SK-N-SH (cell line): ENCODE measurements around the gene CCDC74B.

Source experiments
- EP300 ChIP-seq, 2 experiments: IDR thresholded peaks; 2 replicates each; pipeline versions ENCODE4 v1.4.0 to v1.6.1; 2012; ENCODE audit warnings: borderline replicate concordance in 1 of 2, low read depth in 1 of 2, low read length in 1 of 2
- EZH2phosphoT487 ChIP-seq: fragments of 200-600 bp; sonication (generic); IDR thresholded peaks from 2 replicates; pipeline ENCODE4 v1.6.1; 2017; ENCODE audit warnings: low read depth, mixed run types, mild to moderate bottlenecking, antibody characterized with exemption, moderate library complexity, borderline replicate concordance
- GATA2 ChIP-seq: sonication (generic); formaldehyde crosslinking; IDR thresholded peaks from 2 replicates; pipeline ENCODE4 v1.5.0; 2020; ENCODE audit warnings: mild to moderate bottlenecking, missing genetic modification reagents
- RAD21 ChIP-seq: IDR thresholded peaks from 2 replicates; pipeline ENCODE4 v1.6.1; 2012; ENCODE audit warnings: mild to moderate bottlenecking, low read length
- RCOR1 ChIP-seq: fragments of 150-350 bp; IDR thresholded peaks from 2 replicates; pipeline ENCODE4 v1.6.1; 2017; ENCODE audit warnings: antibody characterized with exemption, low read length
- TEAD4 ChIP-seq: IDR thresholded peaks from 2 replicates; pipeline ENCODE4 v1.4.0; 2012; ENCODE audit warnings: mild to moderate bottlenecking, borderline replicate concordance; ENCODE audit not compliant: insufficient read depth
- USF1 ChIP-seq: IDR thresholded peaks from 2 replicates; pipeline ENCODE4 v1.4.0; 2012; ENCODE audit warnings: low read depth, borderline replicate concordance
- USF2 ChIP-seq: fragments of 150-350 bp; IDR thresholded peaks from 2 replicates; pipeline ENCODE4 v1.6.1; 2017; ENCODE audit warnings: antibody characterized with exemption, low read length, low read depth, borderline replicate concordance
- YY1 ChIP-seq: IDR thresholded peaks from 2 replicates; pipeline ENCODE4 v1.4.0; 2012; ENCODE audit warnings: low read depth, mild to moderate bottlenecking
- TF ChIP-seq, protein P1 (sequence below): fragments of 200-600 bp; sonication (generic); IDR thresholded peaks from 2 replicates; pipeline ENCODE4 v1.6.1; 2017; ENCODE audit warnings: antibody characterized with exemption, mild to moderate bottlenecking, moderate library complexity
- TF ChIP-seq, protein P2 (sequence below): IDR thresholded peaks from 2 replicates; pipeline ENCODE4 v1.4.0; 2012; ENCODE audit warnings: low read depth

DNA sequence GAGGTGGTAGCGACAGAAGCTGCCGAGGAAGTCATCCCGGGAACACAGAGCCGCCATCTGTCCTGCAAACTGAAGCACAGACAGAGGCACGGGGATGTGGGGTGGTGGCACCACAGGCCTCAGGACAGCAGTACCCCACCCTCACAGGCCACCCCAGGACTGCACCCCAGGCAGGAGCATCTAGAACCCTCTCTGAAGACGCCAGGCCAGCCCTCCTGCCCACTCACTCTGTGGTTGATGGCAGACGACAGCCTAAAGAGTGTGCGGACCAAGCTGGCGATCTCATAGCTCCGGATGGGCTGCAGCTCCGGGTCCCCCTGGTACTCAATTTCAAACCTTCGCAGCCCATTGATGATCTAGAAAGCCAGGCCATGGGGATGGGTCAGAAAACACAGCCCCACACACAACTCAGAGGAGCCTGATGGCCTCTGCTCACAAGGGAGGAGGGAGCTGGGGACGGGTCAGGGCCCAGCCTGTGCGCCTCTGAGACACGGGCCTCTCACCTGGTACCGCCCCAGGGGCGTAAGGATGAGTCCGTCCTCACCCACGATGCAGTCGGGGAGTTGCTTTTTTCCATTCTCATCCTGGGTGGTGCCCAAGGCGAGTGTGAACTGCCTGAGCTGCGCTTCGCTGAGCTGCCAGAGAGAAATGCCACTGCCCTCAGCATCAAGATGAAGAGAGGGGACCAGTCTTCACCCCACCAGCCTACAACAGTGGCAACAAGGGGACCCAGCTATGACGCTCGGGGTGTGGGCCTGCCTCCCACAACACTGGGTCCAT lies 8.1 kb upstream of the CCDC74B start:
- TF ChIP-seq, protein P1, sequence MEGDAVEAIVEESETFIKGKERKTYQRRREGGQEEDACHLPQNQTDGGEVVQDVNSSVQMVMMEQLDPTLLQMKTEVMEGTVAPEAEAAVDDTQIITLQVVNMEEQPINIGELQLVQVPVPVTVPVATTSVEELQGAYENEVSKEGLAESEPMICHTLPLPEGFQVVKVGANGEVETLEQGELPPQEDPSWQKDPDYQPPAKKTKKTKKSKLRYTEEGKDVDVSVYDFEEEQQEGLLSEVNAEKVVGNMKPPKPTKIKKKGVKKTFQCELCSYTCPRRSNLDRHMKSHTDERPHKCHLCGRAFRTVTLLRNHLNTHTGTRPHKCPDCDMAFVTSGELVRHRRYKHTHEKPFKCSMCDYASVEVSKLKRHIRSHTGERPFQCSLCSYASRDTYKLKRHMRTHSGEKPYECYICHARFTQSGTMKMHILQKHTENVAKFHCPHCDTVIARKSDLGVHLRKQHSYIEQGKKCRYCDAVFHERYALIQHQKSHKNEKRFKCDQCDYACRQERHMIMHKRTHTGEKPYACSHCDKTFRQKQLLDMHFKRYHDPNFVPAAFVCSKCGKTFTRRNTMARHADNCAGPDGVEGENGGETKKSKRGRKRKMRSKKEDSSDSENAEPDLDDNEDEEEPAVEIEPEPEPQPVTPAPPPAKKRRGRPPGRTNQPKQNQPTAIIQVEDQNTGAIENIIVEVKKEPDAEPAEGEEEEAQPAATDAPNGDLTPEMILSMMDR: no peak
- TF ChIP-seq, protein P2, sequence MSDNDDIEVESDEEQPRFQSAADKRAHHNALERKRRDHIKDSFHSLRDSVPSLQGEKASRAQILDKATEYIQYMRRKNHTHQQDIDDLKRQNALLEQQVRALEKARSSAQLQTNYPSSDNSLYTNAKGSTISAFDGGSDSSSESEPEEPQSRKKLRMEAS: no peak
- no peak for TF ChIP-seq USF1
- no peak for TF ChIP-seq YY1
- TF ChIP-seq RCOR1: no peak
- no peak for TF ChIP-seq TEAD4
- no peak for TF ChIP-seq GATA2 (CRISPR knock-in tag)
- TF ChIP-seq EP300 (IDR thresholded peaks at IDR 0.05; ENCODE audit: borderline replicate concordance in 1 of 2, low read depth in 1 of 2, low read length in 1 of 2): no peak
- TF ChIP-seq EZH2phosphoT487: no peak
- TF ChIP-seq RAD21: no peak
- no peak for TF ChIP-seq USF2
